Right ventricle myocardium inferior (tissue), 1 donor: ENCODE measurements around the gene CD300LD. TPM values are rescaled to one million over a fixed set of nuclear protein-coding genes. Genes with fewer than 3 reads are reported as not detected.

Experiments
- ATAC-seq: fragments of 200-7000 bp; cut with Tn5 transposase; one replicate; pipeline ENCODE4 v1.9.1; 2020; ENCODE audit warnings: mild to moderate bottlenecking, moderate library complexity
- DNase-seq: peaks from one replicate; pipeline ENCODE4 v3.0.0; 2021; ENCODE audit errors: missing footprints
- intact Hi-C: fragments of 100-400 bp; cut with DNase I; formaldehyde crosslinking; loops from one replicate; pipeline ENCODE4 v1.11.0; 2022
- total RNA-seq: library from RNA; stranded (reverse); fragmentation: NEBNext Ultra II Directional; extraction: Animal tissue kit (Norgen Biotek cat#: 25700); gene quantifications from one replicate; pipeline ENCODE4 v1.2.1, GENCODE V29; 2021
- donor health status: DM: no; HTN: yes; CAD: no; lungs with severe emphysema.

Gene CD300LD
- total RNA-seq, 1 donor from 2014 or later: not detected

GRCh38 chr17:74531231-74531761 is 60.8 kb downstream of the CD300LD start, which contains the start of gene CD300LB:
CD300LB (minus strand) TSS chr17:74531475; CDS start chr17:74531350, 125 bp downstream.
- ATAC-seq: peak; percentile 29
- peak; percentile 41 for DNase-seq
- intact Hi-C loops: no loop called here

DNA sequence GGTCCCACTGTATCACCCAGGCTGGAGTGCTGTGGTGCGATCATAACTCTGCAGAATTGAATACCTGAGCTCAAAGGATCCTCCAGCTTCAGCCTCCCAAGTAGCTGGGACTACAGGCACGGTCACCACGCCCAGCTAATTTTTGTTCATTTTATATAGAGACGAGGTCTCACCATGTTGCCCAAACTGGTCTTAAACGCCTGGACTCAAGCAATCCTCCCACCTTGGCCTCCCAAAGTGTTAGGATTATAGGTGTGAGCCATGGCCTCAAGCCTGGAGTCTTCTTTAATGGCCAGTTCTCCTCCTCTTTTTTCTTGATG is 61.3 kb downstream of the CD300LD start:
- intact Hi-C loops: no loop called here
- ATAC-seq (no peak), DNase-seq (peak; percentile 4)

Other genes starting within 250 kb of the CD300LD start
- not detected for gene BTBD17, start 230.4 kb downstream of the CD300LD start, total RNA-seq
- not detected for gene GPR142, start 224.8 kb downstream of the CD300LD start, total RNA-seq
- 37.2 TPM for gene GPRC5C, start 160.2 kb downstream of the CD300LD start, total RNA-seq
- gene CD300A, start 125.6 kb downstream of the CD300LD start, total RNA-seq: 2.4 TPM
- gene CD300LB, start 60.8 kb downstream of the CD300LD start, total RNA-seq: 0.19 TPM
- gene CD300C, start 46.2 kb downstream of the CD300LD start, total RNA-seq: 1.2 TPM
- gene CD300H, start 24.8 kb downstream of the CD300LD start, total RNA-seq: not detected
- 0.46 TPM for gene CD300E, start 31.5 kb upstream of the CD300LD start, total RNA-seq
- gene CD300LF, start 120.6 kb upstream of the CD300LD start, total RNA-seq: 0.35 TPM
- gene RAB37, start 145.0 kb upstream of the CD300LD start, total RNA-seq: 2.6 TPM
- gene NHERF1, start 156.3 kb upstream of the CD300LD start, total RNA-seq: 15.9 TPM
- gene NAT9, start 184.1 kb upstream of the CD300LD start, total RNA-seq: 19.4 TPM